A549 (cell line): ENCODE results near the gene ABLIM3. TPM values are rescaled to one million over a fixed set of nuclear protein-coding genes. Genes with fewer than 3 reads are reported as not detected.
"Not testable (repeated sequence)": the region's sequence is repeated elsewhere in the genome, so short reads cannot be mapped to it uniquely, and the experiment has no call there.

Source experiments
- ATAC-seq, 2 experiments: fragments of 200-7000 bp in 1 of 2; fragments of >200 bp in 1 of 2; cut with Nextera tagmentation in 1 of 2; cut with Tn5 transposase in 1 of 2; 3 replicates each; pipeline versions ENCODE4 v1.8.0 to v1.9.1; 2018 to 2020; ENCODE audit warnings: mild to moderate bottlenecking in 1 of 2, moderate library complexity in 1 of 2
- CTCF ChIA-PET: fragments of 300-600 bp; sonication (Branson Sonifier 250); formaldehyde crosslinking; extraction: SDS; loops from one replicate; lab custom pipeline; 2021; ENCODE audit warnings: antibody characterized with exemption, inconsistent platforms; lab: Yijun Ruan, JAX
- POLR2A ChIA-PET: fragments of 350-600 bp; formaldehyde crosslinking; extraction: SDS; loops from one replicate; lab custom pipeline; 2021; ENCODE audit warnings: antibody characterized with exemption, inconsistent platforms; lab: Yijun Ruan, JAX
- DNase-seq, 2 experiments: peaks; one replicate each; pipeline versions ENCODE4 v3.0.0 to v3.0.0-alpha.2; 2011 to 2016; ENCODE audit warnings: low read depth in 1 of 2, low spot score in 1 of 2
- FAIRE-seq: peaks from 2 replicates; lab custom pipeline; 2011; peaks lifted over from hg19 to GRCh38; lab: Jason Lieb, UNC
- H3K27ac ChIP-seq, 2 experiments: fragments of >200 bp; sonication (Bioruptor Twin); formaldehyde crosslinking; 3 replicates each; pipeline ENCODE4 v1.5.1; 2016 to 2017
- H3K4me1 ChIP-seq: fragments of >200 bp; sonication (Bioruptor Twin); formaldehyde crosslinking; 3 replicates; pipeline ENCODE4 v1.6.1; 2016
- H3K4me2 ChIP-seq: fragments of >200 bp; sonication (Bioruptor Twin); formaldehyde crosslinking; 3 replicates; pipeline ENCODE4 v1.6.1; 2016
- H3K4me3 ChIP-seq: fragments of >200 bp; sonication (Bioruptor Twin); formaldehyde crosslinking; 3 replicates; pipeline ENCODE4 v1.5.1; 2016
- H3K9me3 ChIP-seq: fragments of >200 bp; sonication (Bioruptor Twin); formaldehyde crosslinking; 3 replicates; pipeline ENCODE4 v1.6.1; 2016
- CBX8 ChIP-seq: fragments of 200-600 bp; sonication (generic); IDR thresholded peaks from 2 replicates; pipeline ENCODE4 v1.6.1; 2016
- EP300 ChIP-seq, 2 experiments: fragments of >200 bp; sonication (Bioruptor Twin); formaldehyde crosslinking; IDR thresholded peaks; 2 replicates in 1 of 2; 3 replicates in 1 of 2; pipeline ENCODE4 v1.6.1; 2016 to 2017
- ESRRA ChIP-seq: fragments of 150-350 bp; IDR thresholded peaks from 2 replicates; pipeline ENCODE4 v1.6.1; 2014; ENCODE audit warnings: mild to moderate bottlenecking, low read length, borderline replicate concordance
- FOSL2 ChIP-seq, 2 experiments: fragments of 450-650 bp in 1 of 2; fragments of >200 bp in 1 of 2; sonication (Bioruptor Twin) in 1 of 2; formaldehyde crosslinking; IDR thresholded peaks; 2 replicates each; pipeline versions ENCODE4 v1.5.0 to v1.6.1; 2016 to 2020; ENCODE audit warnings: mild to moderate bottlenecking in 1 of 2, moderate library complexity in 1 of 2
- FOXS1 ChIP-seq: fragments of 250-450 bp; sonication (Bioruptor Pico); IDR thresholded peaks from 2 replicates; pipeline ENCODE4 v1.5.0; 2020; ENCODE audit warnings: mild to moderate bottlenecking, moderate library complexity
- GATA3 ChIP-seq: IDR thresholded peaks from 2 replicates; pipeline ENCODE4 v1.6.1; 2012; ENCODE audit warnings: borderline replicate concordance
- HDAC2 ChIP-seq: fragments of 200-600 bp; sonication (generic); IDR thresholded peaks from 2 replicates; pipeline ENCODE4 v1.6.1; 2016
- HOXA7 ChIP-seq: fragments of 250-450 bp; sonication (Bioruptor Pico); IDR thresholded peaks from 2 replicates; pipeline ENCODE4 v1.5.0; 2020; ENCODE audit warnings: mild to moderate bottlenecking, moderate library complexity
- HOXB5 ChIP-seq: fragments of 250-450 bp; sonication (Bioruptor Pico); IDR thresholded peaks from 2 replicates; pipeline ENCODE4 v1.5.0; 2020; ENCODE audit warnings: mild to moderate bottlenecking, moderate library complexity
- KDM5A ChIP-seq: fragments of 200-600 bp; sonication (generic); IDR thresholded peaks from 2 replicates; pipeline ENCODE4 v1.6.1; 2016; ENCODE audit warnings: antibody characterized with exemption, mild to moderate bottlenecking
- MAFK ChIP-seq: fragments of 450-650 bp; IDR thresholded peaks from 2 replicates; pipeline ENCODE4 v1.6.1; 2014; ENCODE audit not compliant: partially characterized antibody
- NFE2L2 ChIP-seq: fragments of 150-350 bp; conservative IDR thresholded peaks from 2 replicates; pipeline ENCODE4 v1.6.1; 2014; ENCODE audit warnings: low read length
- NPAS2 ChIP-seq: fragments of 250-450 bp; sonication (Bioruptor Pico); IDR thresholded peaks from 2 replicates; pipeline ENCODE4 v1.8.0; 2022; ENCODE audit warnings: mild to moderate bottlenecking, moderate library complexity, borderline replicate concordance
- POLR2A ChIP-seq: IDR thresholded peaks from 2 replicates; pipeline ENCODE4 v1.6.1; 2012; ENCODE audit warnings: mild to moderate bottlenecking, low read length
- POLR2AphosphoS2 ChIP-seq: conservative IDR thresholded peaks from 2 replicates; pipeline ENCODE4 v1.6.1; 2012; ENCODE audit warnings: low read length, improper control_type of control experiment, inconsistent platforms
- RARB ChIP-seq: fragments of 250-450 bp; sonication (Bioruptor Pico); IDR thresholded peaks from 2 replicates; pipeline ENCODE4 v1.8.0; 2021; ENCODE audit warnings: mild to moderate bottlenecking, moderate library complexity
- RCOR1 ChIP-seq: fragments of 150-350 bp; IDR thresholded peaks from 2 replicates; pipeline ENCODE4 v1.6.1; 2014; ENCODE audit warnings: antibody characterized with exemption, low read length, low read depth
- RFX5 ChIP-seq: fragments of 450-650 bp; IDR thresholded peaks from 2 replicates; pipeline ENCODE4 v1.7.1; 2014; ENCODE audit warnings: antibody characterized with exemption, mild to moderate bottlenecking, moderate library complexity
- RNF2 ChIP-seq: fragments of 200-600 bp; sonication (generic); IDR thresholded peaks from 2 replicates; pipeline ENCODE4 v1.6.1; 2016; ENCODE audit warnings: low read depth, mild to moderate bottlenecking, antibody characterized with exemption, moderate library complexity, borderline replicate concordance
- TFCP2L1 ChIP-seq: fragments of 250-450 bp; sonication (Bioruptor Pico); IDR thresholded peaks from 2 replicates; pipeline ENCODE4 v1.5.0; 2021; ENCODE audit warnings: mild to moderate bottlenecking
- ZC3H11A ChIP-seq: fragments of 450-650 bp; IDR thresholded peaks from 2 replicates; pipeline ENCODE4 v1.6.1; 2014; ENCODE audit warnings: antibody characterized with exemption, mild to moderate bottlenecking
- WGBS: methylation state at CpG from one replicate; pipeline ENCODE4 v1.1.6; 2017; ENCODE audit errors: missing lambda C conversion rate; 5-methylcytosine and 5-hydroxymethylcytosine counted together
- polyA plus RNA-seq, 4 experiments: library from polyadenylated mRNA; depleted of rRNA in 3 of 4; stranded (reverse); fragments of >200 nt; fragmentation: RNase III in 1 of 4; extraction: RNeasy Plus Mini Kit Qiagen cat#74134 plus additional on column Dnase treatment in 1 of 4; gene quantifications; 2 replicates in 3 of 4; 3 replicates in 1 of 4; pipeline ENCODE4 v1.2.3, GENCODE V29; 2011 to 2017
- TF ChIP-seq, protein P1 (sequence below): fragments of 450-650 bp; IDR thresholded peaks from 2 replicates; pipeline ENCODE4 v1.6.1; 2014; ENCODE audit warnings: antibody characterized with exemption
- TF ChIP-seq, protein P2 (sequence below): fragments of >200 bp; sonication (Bioruptor Twin); formaldehyde crosslinking; IDR thresholded peaks from 2 replicates; pipeline ENCODE4 v1.6.1; 2016
- TF ChIP-seq, protein P3 (sequence below): fragments of 250-450 bp; sonication (Bioruptor Pico); IDR thresholded peaks from 2 replicates; pipeline ENCODE4 v1.5.0; 2021; ENCODE audit warnings: mild to moderate bottlenecking, moderate library complexity, borderline replicate concordance
- TF ChIP-seq, protein P4 (sequence below): fragments of 200-600 bp; sonication (generic); IDR thresholded peaks from 2 replicates; pipeline ENCODE4 v1.6.1; 2016; ENCODE audit warnings: antibody characterized with exemption, mild to moderate bottlenecking, moderate library complexity

The ABLIM3 gene
- polyA plus RNA-seq, 2 of the 4 experiments (the other 2 are of a cell fraction): 2.7 to 3.0 TPM

DNA sequence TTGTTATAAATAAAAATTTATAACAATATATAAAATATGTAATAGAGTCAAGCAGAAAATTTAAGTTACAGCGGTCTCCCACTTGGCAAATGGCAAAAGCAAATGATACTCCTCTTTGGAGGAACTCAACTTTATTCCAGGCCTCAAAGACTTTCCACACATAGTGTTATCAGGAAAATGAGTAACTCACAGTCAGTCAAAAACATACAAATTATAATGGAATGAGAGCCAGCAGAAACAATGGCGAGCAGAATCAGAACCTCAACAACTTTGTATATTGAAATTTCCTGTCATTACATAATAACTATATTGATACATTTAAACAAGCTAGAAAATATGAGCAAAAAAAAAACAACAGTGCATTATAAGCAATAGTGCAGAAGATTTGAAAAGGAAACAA, 45.2 kb downstream of the ABLIM3 start:
- H3K4me2 ChIP-seq: no peak overlapping the region
- no peaks in the 10 kb centered on the region for H3K9me3 ChIP-seq

DNA sequence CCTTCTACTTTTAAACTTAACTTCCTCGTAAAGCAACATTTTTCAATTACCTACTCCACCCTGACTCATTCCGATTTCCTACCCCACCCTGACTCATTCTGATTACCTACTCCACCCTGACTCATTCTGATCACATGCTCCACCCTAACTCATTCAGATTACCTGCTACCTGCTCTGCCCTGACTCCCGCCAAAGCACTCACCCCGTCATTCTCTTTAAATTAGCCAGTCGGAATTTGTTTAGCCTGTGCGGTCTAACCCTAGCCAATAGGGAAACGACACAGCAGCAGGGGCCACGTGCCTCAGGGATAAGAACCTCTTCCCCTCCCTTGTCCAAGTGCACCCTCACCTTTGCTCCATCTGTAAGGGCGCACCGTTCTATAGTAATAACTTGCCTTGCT, 46.3 kb downstream of the ABLIM3 start:
- WGBS: 49% methylated on average over 10 of the region's 10 CpGs
- H3K4me3 ChIP-seq, FAIRE-seq, H3K27ac ChIP-seq, POLR2A ChIA-PET, H3K9me3 ChIP-seq, ATAC-seq: not testable (repeated sequence)
- Histone ChIP-seq H3K4me1 (peaks cover 11% of the 10 kb centered on the region), H3K4me2 (peak overlapping the region; percentile 37)
- CTCF ChIA-PET: interaction anchor here (1.2 to 1.4 kb wide), 2 partner anchors 41 to 81 kb away, joined by 4 to 5 read pairs; no protein-coding TSS in a partner anchor
- TF ChIP-seq, protein P1, sequence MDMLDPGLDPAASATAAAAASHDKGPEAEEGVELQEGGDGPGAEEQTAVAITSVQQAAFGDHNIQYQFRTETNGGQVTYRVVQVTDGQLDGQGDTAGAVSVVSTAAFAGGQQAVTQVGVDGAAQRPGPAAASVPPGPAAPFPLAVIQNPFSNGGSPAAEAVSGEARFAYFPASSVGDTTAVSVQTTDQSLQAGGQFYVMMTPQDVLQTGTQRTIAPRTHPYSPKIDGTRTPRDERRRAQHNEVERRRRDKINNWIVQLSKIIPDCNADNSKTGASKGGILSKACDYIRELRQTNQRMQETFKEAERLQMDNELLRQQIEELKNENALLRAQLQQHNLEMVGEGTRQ: peak; percentile 32
- TF ChIP-seq FOSL2 (IDR thresholded peaks at IDR 0.05) (0 out of 2 replicates have a peak, but pooled peaks have one; percentile 16), FOSL2 (CRISPR knock-in tag; IDR thresholded peaks at IDR 0.05) (peak; percentile 70)
- peak in 1 of 2 experiments; percentile 40 for DNase-seq

More for the DNA sequence above, 45.2 kb downstream of the ABLIM3 start:
- Histone ChIP-seq H3K4me1 (peaks cover 11% of the 10 kb centered on the region), H3K4me3 (no peak overlapping the region), H3K27ac (no peak overlapping the region)
- CTCF ChIA-PET: interaction anchor here (1.2 to 2.2 kb wide), 3 partner anchors 42 to 82 kb away, joined by 4 to 12 read pairs (median 5); partner anchors contain the start of gene ABLIM3
- 91% methylated on average over 2 of the region's 2 CpGs for WGBS
- DNase-seq (no peak), FAIRE-seq (no peak), ATAC-seq (no peak)
- no peak for TF ChIP-seq FOXS1
- TF ChIP-seq KDM5A: no peak
- no peak for TF ChIP-seq CBX8
- no peak for TF ChIP-seq RCOR1
- TF ChIP-seq HOXB5 (CRISPR knock-in tag): no peak
- TF ChIP-seq NPAS2 (CRISPR knock-in tag): no peak
- TF ChIP-seq FOSL2 (IDR thresholded peaks at IDR 0.05): no peak
- TF ChIP-seq FOSL2 (CRISPR knock-in tag; IDR thresholded peaks at IDR 0.05): no peak
- no peak for TF ChIP-seq POLR2AphosphoS2
- TF ChIP-seq ESRRA: no peak
- TF ChIP-seq EP300 (IDR thresholded peaks at IDR 0.05): no peak
- TF ChIP-seq HOXA7: no peak
- TF ChIP-seq RFX5: no peak
- TF ChIP-seq RARB (CRISPR knock-in tag): no peak
- no peak for TF ChIP-seq MAFK
- no peak for TF ChIP-seq HDAC2
- TF ChIP-seq TFCP2L1 (CRISPR knock-in tag): no peak
- TF ChIP-seq NFE2L2: no peak
- TF ChIP-seq, protein P2, sequence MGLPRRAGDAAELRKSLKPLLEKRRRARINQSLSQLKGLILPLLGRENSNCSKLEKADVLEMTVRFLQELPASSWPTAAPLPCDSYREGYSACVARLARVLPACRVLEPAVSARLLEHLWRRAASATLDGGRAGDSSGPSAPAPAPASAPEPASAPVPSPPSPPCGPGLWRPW: no peak
- TF ChIP-seq POLR2A: no peak
- TF ChIP-seq GATA3: no peak
- POLR2A ChIA-PET: no interaction called here

DNA sequence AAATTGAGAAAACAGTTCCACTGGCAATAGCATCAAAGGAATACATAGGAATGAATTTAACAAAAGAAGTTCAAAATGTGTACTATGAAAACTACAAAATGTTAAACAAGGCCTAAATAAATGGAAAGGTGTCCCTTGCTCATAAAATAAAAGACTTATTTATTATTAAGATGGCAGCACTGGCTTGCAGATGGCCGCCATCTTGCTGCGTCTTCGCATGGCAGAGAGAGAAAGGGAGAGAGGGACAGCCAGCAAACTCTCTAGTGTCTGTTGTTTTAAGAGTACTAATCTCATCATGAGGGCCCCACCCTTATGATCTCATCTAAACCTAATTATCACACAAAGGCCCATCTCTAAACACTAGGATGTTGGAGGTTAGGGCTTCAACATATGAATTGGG, 47.1 kb downstream of the ABLIM3 start:
- CTCF ChIA-PET: interaction anchor here (1.6 kb wide), 1 partner anchor 47 kb away, joined by 5 read pairs; the partner anchor contains the start of gene ABLIM3
- Histone ChIP-seq H3K4me3 (no peak overlapping the region), H3K4me2 (no peak overlapping the region), H3K4me1 (peaks cover 11% of the 10 kb centered on the region), H3K27ac (no peak overlapping the region), H3K9me3 (no peaks in the 10 kb centered on the region)
- 93% methylated on average over 3 of the region's 3 CpGs for WGBS
- no peak for FAIRE-seq
- POLR2A ChIA-PET: no interaction called here
- DNase-seq: no peak
- ATAC-seq: no peak
- TF ChIP-seq, protein P1: no peak
- TF ChIP-seq ZC3H11A (no peak), RFX5 (no peak), FOSL2 (IDR thresholded peaks at IDR 0.05) (no peak), FOSL2 (CRISPR knock-in tag; IDR thresholded peaks at IDR 0.05) (no peak), RNF2 (no peak), ESRRA (no peak)
- TF ChIP-seq, protein P3, sequence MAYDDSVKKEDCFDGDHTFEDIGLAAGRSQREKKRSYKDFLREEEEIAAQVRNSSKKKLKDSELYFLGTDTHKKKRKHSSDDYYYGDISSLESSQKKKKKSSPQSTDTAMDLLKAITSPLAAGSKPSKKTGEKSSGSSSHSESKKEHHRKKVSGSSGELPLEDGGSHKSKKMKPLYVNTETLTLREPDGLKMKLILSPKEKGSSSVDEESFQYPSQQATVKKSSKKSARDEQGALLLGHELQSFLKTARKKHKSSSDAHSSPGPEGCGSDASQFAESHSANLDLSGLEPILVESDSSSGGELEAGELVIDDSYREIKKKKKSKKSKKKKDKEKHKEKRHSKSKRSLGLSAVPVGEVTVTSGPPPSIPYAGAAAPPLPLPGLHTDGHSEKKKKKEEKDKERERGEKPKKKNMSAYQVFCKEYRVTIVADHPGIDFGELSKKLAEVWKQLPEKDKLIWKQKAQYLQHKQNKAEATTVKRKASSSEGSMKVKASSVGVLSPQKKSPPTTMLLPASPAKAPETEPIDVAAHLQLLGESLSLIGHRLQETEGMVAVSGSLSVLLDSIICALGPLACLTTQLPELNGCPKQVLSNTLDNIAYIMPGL (CRISPR knock-in tag): no peak
- TF ChIP-seq, protein P4, sequence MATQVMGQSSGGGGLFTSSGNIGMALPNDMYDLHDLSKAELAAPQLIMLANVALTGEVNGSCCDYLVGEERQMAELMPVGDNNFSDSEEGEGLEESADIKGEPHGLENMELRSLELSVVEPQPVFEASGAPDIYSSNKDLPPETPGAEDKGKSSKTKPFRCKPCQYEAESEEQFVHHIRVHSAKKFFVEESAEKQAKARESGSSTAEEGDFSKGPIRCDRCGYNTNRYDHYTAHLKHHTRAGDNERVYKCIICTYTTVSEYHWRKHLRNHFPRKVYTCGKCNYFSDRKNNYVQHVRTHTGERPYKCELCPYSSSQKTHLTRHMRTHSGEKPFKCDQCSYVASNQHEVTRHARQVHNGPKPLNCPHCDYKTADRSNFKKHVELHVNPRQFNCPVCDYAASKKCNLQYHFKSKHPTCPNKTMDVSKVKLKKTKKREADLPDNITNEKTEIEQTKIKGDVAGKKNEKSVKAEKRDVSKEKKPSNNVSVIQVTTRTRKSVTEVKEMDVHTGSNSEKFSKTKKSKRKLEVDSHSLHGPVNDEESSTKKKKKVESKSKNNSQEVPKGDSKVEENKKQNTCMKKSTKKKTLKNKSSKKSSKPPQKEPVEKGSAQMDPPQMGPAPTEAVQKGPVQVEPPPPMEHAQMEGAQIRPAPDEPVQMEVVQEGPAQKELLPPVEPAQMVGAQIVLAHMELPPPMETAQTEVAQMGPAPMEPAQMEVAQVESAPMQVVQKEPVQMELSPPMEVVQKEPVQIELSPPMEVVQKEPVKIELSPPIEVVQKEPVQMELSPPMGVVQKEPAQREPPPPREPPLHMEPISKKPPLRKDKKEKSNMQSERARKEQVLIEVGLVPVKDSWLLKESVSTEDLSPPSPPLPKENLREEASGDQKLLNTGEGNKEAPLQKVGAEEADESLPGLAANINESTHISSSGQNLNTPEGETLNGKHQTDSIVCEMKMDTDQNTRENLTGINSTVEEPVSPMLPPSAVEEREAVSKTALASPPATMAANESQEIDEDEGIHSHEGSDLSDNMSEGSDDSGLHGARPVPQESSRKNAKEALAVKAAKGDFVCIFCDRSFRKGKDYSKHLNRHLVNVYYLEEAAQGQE: no peak
